ENCODE measurements around the gene EIPR1. TPM values are rescaled to one million over a fixed set of nuclear protein-coding genes. Genes with fewer than 3 reads are reported as not detected.

The EIPR1 gene
- total RNA-seq, 2 donors from 2014 or later = 18.8 to 39.1 TPM

- H3K27ac ChIP-seq = no peak overlapping the region
- intact Hi-C loops (cut with DNase I) = no loop called here
- TF ChIP-seq CTCF (IDR thresholded peaks at IDR 0.05) = no peak
- no peaks in the 10 kb centered on the region for H3K27me3 ChIP-seq
- no peak for DNase-seq
- H3K9me3 ChIP-seq = no peaks in the 10 kb centered on the region
- no peaks in the 10 kb centered on the region for H3K4me1 ChIP-seq
- no peaks in the 10 kb centered on the region for H3K36me3 ChIP-seq
- H3K4me3 ChIP-seq = no peak overlapping the region
- H3K9ac ChIP-seq (ENCODE audit: low read depth in 2 of 2, low read length in 2 of 2) = no peak overlapping the region
These were observed 158.1 kb downstream of the EIPR1 start for GRCh38 chr2:3219536-3219935.

GRCh38 chr2:3217646-3218045 is 160.0 kb downstream of the EIPR1 start:
- Histone ChIP-seq H3K36me3 (no peaks in the 10 kb centered on the region), H3K4me1 (no peaks in the 10 kb centered on the region), H3K9ac (ENCODE audit: low read depth in 2 of 2, low read length in 2 of 2) (no peak overlapping the region), H3K27me3 (no peaks in the 10 kb centered on the region), H3K27ac (no peak overlapping the region), H3K4me3 (no peak overlapping the region), H3K9me3 (no peaks in the 10 kb centered on the region)
- DNase-seq = no peak
- intact Hi-C loops (cut with DNase I) = no loop called here
- TF ChIP-seq CTCF (IDR thresholded peaks at IDR 0.05) = no peak

GRCh38 chr2:3216841-3217495 is 160.7 kb downstream of the EIPR1 start:
- no peak for TF ChIP-seq CTCF (IDR thresholded peaks at IDR 0.05)

GRCh38 chr2:3214806-3215404 is 162.7 kb downstream of the EIPR1 start:
- intact Hi-C loops (cut with DNase I) = no loop called here
- TF ChIP-seq CTCF (IDR thresholded peaks at IDR 0.05) = no peak
- DNase-seq = no peak
- Histone ChIP-seq H3K4me1 (no peaks in the 10 kb centered on the region), H3K36me3 (no peaks in the 10 kb centered on the region), H3K27me3 (no peaks in the 10 kb centered on the region), H3K9ac (ENCODE audit: low read depth in 2 of 2, low read length in 2 of 2) (no peak overlapping the region), H3K4me3 (no peak overlapping the region), H3K27ac (no peak overlapping the region), H3K9me3 (no peaks in the 10 kb centered on the region)

More at GRCh38 chr2:3216841-3217495, 160.7 kb downstream of the EIPR1 start:
- H3K36me3 ChIP-seq = no peaks in the 10 kb centered on the region
- no peak overlapping the region for H3K4me3 ChIP-seq
- no peak overlapping the region for H3K9ac ChIP-seq (ENCODE audit: low read depth in 2 of 2, low read length in 2 of 2)
- no peaks in the 10 kb centered on the region for H3K4me1 ChIP-seq
- H3K9me3 ChIP-seq = no peaks in the 10 kb centered on the region
- H3K27me3 ChIP-seq = no peaks in the 10 kb centered on the region
- intact Hi-C loops (cut with DNase I) = no loop called here
- H3K27ac ChIP-seq = no peak overlapping the region
- DNase-seq = no peak

- Histone ChIP-seq H3K9ac (ENCODE audit: low read depth in 2 of 2, low read length in 2 of 2) (no peak overlapping the region), H3K4me3 (no peak overlapping the region), H3K36me3 (no peaks in the 10 kb centered on the region), H3K27ac (no peak overlapping the region), H3K27me3 (no peaks in the 10 kb centered on the region), H3K9me3 (no peaks in the 10 kb centered on the region), H3K4me1 (no peaks in the 10 kb centered on the region)
- intact Hi-C loops (cut with DNase I) = no loop called here
- no peak for TF ChIP-seq CTCF (IDR thresholded peaks at IDR 0.05)
- no peak for DNase-seq
These were observed 163.6 kb downstream of the EIPR1 start for GRCh38 chr2:3214065-3214464.

Measured in colonic mucosa (tissue), 4 donors.